ENCODE data around the gene BCOR.

BCOR gene

DNA sequence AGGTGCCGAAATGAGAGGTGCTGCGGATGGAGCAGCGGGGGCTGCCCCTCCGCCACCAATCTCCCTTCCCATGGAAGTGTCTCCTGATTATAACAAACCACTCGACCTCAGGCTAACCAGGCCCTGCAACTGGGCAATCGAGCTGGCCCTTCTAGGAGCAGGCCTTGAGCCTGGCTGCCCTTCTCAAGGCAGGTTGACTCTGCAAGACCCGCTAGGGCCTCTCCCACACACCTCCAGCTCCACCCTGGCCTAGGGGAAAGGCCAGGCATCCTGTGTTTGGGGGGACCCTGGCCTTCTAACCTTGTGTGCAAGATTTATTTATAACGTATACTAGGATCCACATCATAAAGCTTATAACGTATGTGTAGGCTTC is 3.7 kb upstream of the BCOR start:
- peak overlapping the region; percentile 86 for H3K4me2 ChIP-seq (ENCODE audit: low read depth, low read length, poor library complexity, severe bottlenecking)
- peaks cover 32% of the 10 kb centered on the region for H3F3A ChIP-seq (ENCODE audit: insufficient read depth)
- H3K9me2 ChIP-seq (replicated peaks; ENCODE audit: insufficient read depth, low read length) = no peaks in the 10 kb centered on the region
- no peak for TF ChIP-seq EZH2phosphoT487 (conservative IDR thresholded peaks at IDR 0.05; ENCODE audit: low read length)
- TF ChIP-seq, protein P1, sequence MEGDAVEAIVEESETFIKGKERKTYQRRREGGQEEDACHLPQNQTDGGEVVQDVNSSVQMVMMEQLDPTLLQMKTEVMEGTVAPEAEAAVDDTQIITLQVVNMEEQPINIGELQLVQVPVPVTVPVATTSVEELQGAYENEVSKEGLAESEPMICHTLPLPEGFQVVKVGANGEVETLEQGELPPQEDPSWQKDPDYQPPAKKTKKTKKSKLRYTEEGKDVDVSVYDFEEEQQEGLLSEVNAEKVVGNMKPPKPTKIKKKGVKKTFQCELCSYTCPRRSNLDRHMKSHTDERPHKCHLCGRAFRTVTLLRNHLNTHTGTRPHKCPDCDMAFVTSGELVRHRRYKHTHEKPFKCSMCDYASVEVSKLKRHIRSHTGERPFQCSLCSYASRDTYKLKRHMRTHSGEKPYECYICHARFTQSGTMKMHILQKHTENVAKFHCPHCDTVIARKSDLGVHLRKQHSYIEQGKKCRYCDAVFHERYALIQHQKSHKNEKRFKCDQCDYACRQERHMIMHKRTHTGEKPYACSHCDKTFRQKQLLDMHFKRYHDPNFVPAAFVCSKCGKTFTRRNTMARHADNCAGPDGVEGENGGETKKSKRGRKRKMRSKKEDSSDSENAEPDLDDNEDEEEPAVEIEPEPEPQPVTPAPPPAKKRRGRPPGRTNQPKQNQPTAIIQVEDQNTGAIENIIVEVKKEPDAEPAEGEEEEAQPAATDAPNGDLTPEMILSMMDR (IDR thresholded peaks at IDR 0.05; ENCODE audit: insufficient read depth, low read length, poor library complexity, severe bottlenecking) = no peak
- no peak overlapping the region for H3K4me3 ChIP-seq (ENCODE audit: insufficient read depth, low read length, poor library complexity, severe bottlenecking)
- H3K27ac ChIP-seq (ENCODE audit: low read depth, low read length) = no peak overlapping the region
- H3K9ac ChIP-seq (ENCODE audit: low read length) = no peak overlapping the region
- H3K79me2 ChIP-seq (ENCODE audit: insufficient read depth, low read length) = no peaks in the 10 kb centered on the region; the same call in 1 of the 2 replicates
- H3K9me3 ChIP-seq (ENCODE audit: insufficient read depth, low read length) = no peaks in the 10 kb centered on the region
- H4K20me1 ChIP-seq (ENCODE audit: low read depth, low read length) = no peaks in the 10 kb centered on the region
- no peak overlapping the region for H2AFZ ChIP-seq (ENCODE audit: low read depth, low read length, severe bottlenecking)
- H3K36me3 ChIP-seq (ENCODE audit: low read length) = no peaks in the 10 kb centered on the region
- H3K27me3 ChIP-seq (ENCODE audit: low read length) = no peaks in the 10 kb centered on the region

DNA sequence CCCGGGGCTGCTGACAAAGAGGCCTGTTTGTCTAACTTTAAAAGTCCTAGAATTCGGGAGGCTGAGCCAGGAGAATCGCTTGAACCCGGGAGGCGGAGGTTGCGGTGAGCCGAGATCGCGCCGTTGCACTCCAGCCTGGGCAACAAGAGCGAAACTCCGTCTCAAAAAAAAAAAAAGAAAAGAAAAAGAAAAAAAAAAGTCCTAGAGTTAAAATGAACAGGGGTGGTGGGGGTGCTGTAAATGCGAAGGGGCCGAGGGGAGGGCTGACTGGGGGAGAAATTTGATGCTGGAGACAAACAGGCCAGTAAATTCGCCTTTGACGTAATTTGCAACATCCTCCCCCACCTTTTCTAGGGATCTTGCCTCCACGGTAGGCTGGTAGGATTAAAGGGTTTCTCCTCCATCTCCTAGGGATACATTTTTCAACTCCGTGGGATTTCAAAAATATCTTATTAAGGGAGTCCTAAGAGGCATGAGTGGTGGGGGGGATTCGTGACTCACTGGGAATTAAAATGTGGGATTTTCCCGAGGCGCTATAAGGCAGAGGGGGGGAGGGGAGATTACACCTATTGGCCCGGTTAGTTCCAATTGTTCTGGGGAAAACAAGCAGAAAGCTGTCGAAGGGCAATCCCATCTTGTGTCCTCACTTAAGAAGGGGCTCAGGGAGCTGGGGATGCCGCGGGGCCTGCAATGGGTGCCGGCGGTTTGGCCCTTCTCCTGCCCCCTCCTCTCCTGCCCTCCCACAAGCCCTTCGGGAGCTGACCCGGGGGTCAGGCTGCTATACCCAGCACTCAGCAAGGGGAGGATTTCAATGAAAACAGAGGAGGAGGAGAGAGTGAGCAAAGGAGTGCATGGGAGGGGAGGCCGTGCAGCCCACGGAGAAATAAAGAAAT is 3.0 kb upstream of the BCOR start:
- peak overlapping the region; percentile 100 for H3K27ac ChIP-seq (ENCODE audit: low read depth, low read length)
- no peaks in the 10 kb centered on the region for H4K20me1 ChIP-seq (ENCODE audit: low read depth, low read length)
- no peaks in the 10 kb centered on the region for H3K27me3 ChIP-seq (ENCODE audit: low read length)
- no peaks in the 10 kb centered on the region for H3K36me3 ChIP-seq (ENCODE audit: low read length)
- peak overlapping the region; percentile 86 for H3K4me2 ChIP-seq (ENCODE audit: low read depth, low read length, poor library complexity, severe bottlenecking)
- H3K9ac ChIP-seq (ENCODE audit: low read length) = peak overlapping the region; percentile 72
- no peak overlapping the region for H2AFZ ChIP-seq (ENCODE audit: low read depth, low read length, severe bottlenecking)
- H3K9me2 ChIP-seq (replicated peaks; ENCODE audit: insufficient read depth, low read length) = no peaks in the 10 kb centered on the region
- no peak overlapping the region for H3K4me3 ChIP-seq (ENCODE audit: insufficient read depth, low read length, poor library complexity, severe bottlenecking)
- H3F3A ChIP-seq (ENCODE audit: insufficient read depth) = peaks cover 32% of the 10 kb centered on the region
- peaks cover 2% of the 10 kb centered on the region for H3K79me2 ChIP-seq (ENCODE audit: insufficient read depth, low read length)
- no peaks in the 10 kb centered on the region for H3K9me3 ChIP-seq (ENCODE audit: insufficient read depth, low read length)
- TF ChIP-seq, protein P1 (IDR thresholded peaks at IDR 0.05; ENCODE audit: insufficient read depth, low read length, poor library complexity, severe bottlenecking) = no peak
- no peak for TF ChIP-seq EZH2phosphoT487 (conservative IDR thresholded peaks at IDR 0.05; ENCODE audit: low read length)

DNA sequence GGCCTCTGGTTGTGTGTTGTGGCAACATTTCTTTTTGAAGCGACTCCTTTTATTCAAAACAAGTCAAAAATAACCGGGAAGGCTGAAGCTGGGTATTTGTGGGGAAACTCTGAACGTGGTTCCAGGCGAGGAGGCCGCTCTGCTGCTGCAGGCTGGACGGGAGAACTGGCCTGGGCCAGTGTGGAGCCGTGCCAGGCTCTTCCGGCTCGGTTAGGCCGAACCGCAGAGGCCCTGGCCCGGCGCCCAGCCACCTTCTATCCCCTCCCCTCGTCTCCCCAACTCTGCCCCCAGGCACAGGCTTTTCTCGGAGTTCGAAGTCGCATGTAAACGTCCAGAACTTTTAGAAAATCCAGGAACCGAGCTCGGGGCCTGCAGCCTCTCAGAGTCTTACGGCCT is 2.4 kb upstream of the BCOR start:
- H3K36me3 ChIP-seq (ENCODE audit: low read length) = no peaks in the 10 kb centered on the region
- TF ChIP-seq, protein P1 (IDR thresholded peaks at IDR 0.05; ENCODE audit: insufficient read depth, low read length, poor library complexity, severe bottlenecking) = no peak
- TF ChIP-seq EZH2phosphoT487 (conservative IDR thresholded peaks at IDR 0.05; ENCODE audit: low read length) = no peak
- peak overlapping the region; percentile 86 for H3K4me2 ChIP-seq (ENCODE audit: low read depth, low read length, poor library complexity, severe bottlenecking)
- peak overlapping the region; percentile 72 for H3K9ac ChIP-seq (ENCODE audit: low read length)
- H3K9me2 ChIP-seq (replicated peaks; ENCODE audit: insufficient read depth, low read length) = no peaks in the 10 kb centered on the region
- peaks cover 8% of the 10 kb centered on the region for H3K79me2 ChIP-seq (ENCODE audit: insufficient read depth, low read length)
- H4K20me1 ChIP-seq (ENCODE audit: low read depth, low read length) = peaks cover 2% of the 10 kb centered on the region; the same call in 1 of the 2 replicates
- H2AFZ ChIP-seq (ENCODE audit: low read depth, low read length, severe bottlenecking) = no peak overlapping the region
- no peak overlapping the region for H3K4me3 ChIP-seq (ENCODE audit: insufficient read depth, low read length, poor library complexity, severe bottlenecking)
- peak overlapping the region; percentile 100 for H3K27ac ChIP-seq (ENCODE audit: low read depth, low read length)
- peaks cover 32% of the 10 kb centered on the region for H3F3A ChIP-seq (ENCODE audit: insufficient read depth)
- no peaks in the 10 kb centered on the region for H3K27me3 ChIP-seq (ENCODE audit: low read length)
- H3K9me3 ChIP-seq (ENCODE audit: insufficient read depth, low read length) = no peaks in the 10 kb centered on the region
